HCT116 (cell line): Measurements from ENCODE around the gene TAPBPL.

Source experiments
- CEBPB ChIP-seq: IDR thresholded peaks from 2 replicates; pipeline ENCODE4 v1.6.1; 2012; ENCODE audit warnings: low read depth
- EGR1 ChIP-seq: IDR thresholded peaks from 2 replicates; pipeline ENCODE4 v1.6.1; 2012; ENCODE audit warnings: low read depth
- EZH2 ChIP-seq: fragments of 200-600 bp; sonication (generic); IDR thresholded peaks from 2 replicates; pipeline ENCODE4 v1.6.1; 2017; ENCODE audit warnings: antibody characterized with exemption, mixed run types
- EZH2phosphoT487 ChIP-seq: fragments of 200-600 bp; IDR thresholded peaks from 2 replicates; pipeline ENCODE4 v1.6.1; 2018; ENCODE audit warnings: antibody characterized with exemption, borderline replicate concordance
- POLR2A ChIP-seq: IDR thresholded peaks from 2 replicates; pipeline ENCODE4 v1.7.0; 2011; ENCODE audit warnings: borderline replicate concordance; ENCODE audit not compliant: insufficient read depth, insufficient read length; ENCODE audit errors: extremely low read depth
- POLR2AphosphoS5 ChIP-seq: IDR thresholded peaks from 2 replicates; pipeline ENCODE4 v1.6.1; 2011; ENCODE audit warnings: mild to moderate bottlenecking, low read depth, low read length, moderate library complexity
- TCF7L2 ChIP-seq: IDR thresholded peaks from 2 replicates; pipeline ENCODE4 v1.7.0; 2011; ENCODE audit warnings: borderline replicate concordance, inconsistent platforms; ENCODE audit not compliant: insufficient read depth, insufficient read length; ENCODE audit errors: extremely low read depth
- YY1 ChIP-seq: IDR thresholded peaks from 2 replicates; pipeline ENCODE4 v1.6.1; 2011; ENCODE audit warnings: low read length, low read depth, moderate library complexity, mild to moderate bottlenecking; ENCODE audit not compliant: insufficient replicate concordance; ENCODE audit errors: extremely low read depth
- ZNF274 ChIP-seq: fragments of 200-500 bp; sonication (Bioruptor generic); IDR thresholded peaks from 2 replicates; pipeline ENCODE4 v1.6.1; 2014; ENCODE audit warnings: mild to moderate bottlenecking, low read depth, low read length, inconsistent platforms
- TF ChIP-seq, protein P1 (sequence below), 3 experiments: fragments of 200-600 bp in 1 of 3; sonication (generic) in 1 of 3; IDR thresholded peaks in 2 of 3; conservative IDR thresholded peaks in 1 of 3; 2 replicates each; pipeline ENCODE4 v1.5.1; 2012 to 2017; ENCODE audit warnings: low read depth in 2 of 3, low read length in 2 of 3, antibody characterized with exemption in 1 of 3, borderline replicate concordance in 1 of 3, control low read depth in 1 of 3, mild to moderate bottlenecking in 1 of 3, mixed read lengths in 1 of 3, mixed run types in 1 of 3, moderate library complexity in 1 of 3; ENCODE audit not compliant: insufficient read depth in 1 of 3
- TF ChIP-seq, protein P2 (sequence below): IDR thresholded peaks from 2 replicates; pipeline ENCODE4 v1.6.1; 2012

DNA sequence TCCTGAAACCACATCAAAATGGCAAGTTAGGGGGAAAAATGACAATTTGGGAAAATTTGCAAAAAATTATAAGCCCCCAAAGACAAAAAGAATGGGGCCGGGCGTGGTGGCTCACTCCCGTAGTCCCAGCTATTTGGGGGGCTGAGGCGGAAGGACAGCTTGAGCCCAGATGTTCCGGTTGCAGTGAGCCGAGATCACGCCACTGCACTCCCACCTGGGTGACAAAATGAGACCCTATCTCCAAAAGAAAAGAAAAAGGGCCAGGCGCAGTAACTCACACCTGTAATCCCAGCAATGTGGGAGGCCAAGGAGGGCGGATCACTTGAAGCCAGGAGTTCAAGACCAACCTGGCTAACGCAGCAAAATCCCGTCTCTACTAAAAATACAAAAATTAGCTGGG, 20.6 kb downstream of the TAPBPL start:
- TF ChIP-seq EGR1 (no peak), POLR2A (no peak), ZNF274 (no peak), EZH2 (no peak), TCF7L2 (no peak), EZH2phosphoT487 (no peak), POLR2AphosphoS5 (no peak), YY1 (no peak), CEBPB (no peak)
- TF ChIP-seq, protein P1, sequence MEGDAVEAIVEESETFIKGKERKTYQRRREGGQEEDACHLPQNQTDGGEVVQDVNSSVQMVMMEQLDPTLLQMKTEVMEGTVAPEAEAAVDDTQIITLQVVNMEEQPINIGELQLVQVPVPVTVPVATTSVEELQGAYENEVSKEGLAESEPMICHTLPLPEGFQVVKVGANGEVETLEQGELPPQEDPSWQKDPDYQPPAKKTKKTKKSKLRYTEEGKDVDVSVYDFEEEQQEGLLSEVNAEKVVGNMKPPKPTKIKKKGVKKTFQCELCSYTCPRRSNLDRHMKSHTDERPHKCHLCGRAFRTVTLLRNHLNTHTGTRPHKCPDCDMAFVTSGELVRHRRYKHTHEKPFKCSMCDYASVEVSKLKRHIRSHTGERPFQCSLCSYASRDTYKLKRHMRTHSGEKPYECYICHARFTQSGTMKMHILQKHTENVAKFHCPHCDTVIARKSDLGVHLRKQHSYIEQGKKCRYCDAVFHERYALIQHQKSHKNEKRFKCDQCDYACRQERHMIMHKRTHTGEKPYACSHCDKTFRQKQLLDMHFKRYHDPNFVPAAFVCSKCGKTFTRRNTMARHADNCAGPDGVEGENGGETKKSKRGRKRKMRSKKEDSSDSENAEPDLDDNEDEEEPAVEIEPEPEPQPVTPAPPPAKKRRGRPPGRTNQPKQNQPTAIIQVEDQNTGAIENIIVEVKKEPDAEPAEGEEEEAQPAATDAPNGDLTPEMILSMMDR (IDR thresholded peaks at IDR 0.05 in 2 of 3, conservative IDR thresholded peaks at IDR 0.05 in 1 of 3; ENCODE audit: borderline replicate concordance in 1 of 3, insufficient read depth in 1 of 3, low read depth in 2 of 3, low read length in 2 of 3), result no peak
- TF ChIP-seq, protein P2, sequence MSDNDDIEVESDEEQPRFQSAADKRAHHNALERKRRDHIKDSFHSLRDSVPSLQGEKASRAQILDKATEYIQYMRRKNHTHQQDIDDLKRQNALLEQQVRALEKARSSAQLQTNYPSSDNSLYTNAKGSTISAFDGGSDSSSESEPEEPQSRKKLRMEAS, result no peak
